Ishikawa (cell line): ENCODE results near the gene MTA1.

ENCODE experiments used
- CEBPB ChIP-seq: IDR thresholded peaks from 2 replicates; pipeline ENCODE4 v1.6.1; 2012
- EP300 ChIP-seq: IDR thresholded peaks from 2 replicates; pipeline ENCODE4 v1.6.1; 2012; ENCODE audit warnings: borderline replicate concordance
- MAX ChIP-seq: IDR thresholded peaks from 2 replicates; pipeline ENCODE4 v1.6.1; 2012
- RAD21 ChIP-seq: IDR thresholded peaks from 2 replicates; pipeline ENCODE4 v1.6.1; 2012; ENCODE audit warnings: low read depth
- REST ChIP-seq: IDR thresholded peaks from 2 replicates; pipeline ENCODE4 v1.6.1; 2012; ENCODE audit warnings: low read depth, mild to moderate bottlenecking
- TAF1 ChIP-seq: IDR thresholded peaks from 2 replicates; pipeline ENCODE4 v1.6.1; 2012; ENCODE audit warnings: low read depth, mild to moderate bottlenecking
- TCF12 ChIP-seq: IDR thresholded peaks from 2 replicates; pipeline ENCODE4 v1.6.1; 2012; ENCODE audit warnings: low read depth
- TEAD4 ChIP-seq: IDR thresholded peaks from 2 replicates; pipeline ENCODE4 v1.6.1; 2012
- YY1 ChIP-seq: IDR thresholded peaks from 2 replicates; pipeline ENCODE4 v1.6.1; 2012; ENCODE audit warnings: low read depth
- ZBTB7A ChIP-seq: IDR thresholded peaks from 2 replicates; pipeline ENCODE4 v1.6.1; 2012; ENCODE audit warnings: low read depth

- TF ChIP-seq EP300 = no peak
- TF ChIP-seq MAX = no peak
- no peak for TF ChIP-seq CEBPB
- TF ChIP-seq RAD21 = no peak
- no peak for TF ChIP-seq ZBTB7A
- TF ChIP-seq TCF12 = no peak
- no peak for TF ChIP-seq TAF1
- no peak for TF ChIP-seq TEAD4
- no peak for TF ChIP-seq YY1
- TF ChIP-seq REST = no peak
Observed at GRCh38 chr14:105464501-105464900, 44.9 kb downstream of the MTA1 start.
